GF-D8 (cell line): ENCODE data around the gene STMN1.

ENCODE experiments used
- DNase-seq: peaks from one replicate; lab custom pipeline; 2025; lab: John Stamatoyannopoulos, UW

Gene STMN1

DNA sequence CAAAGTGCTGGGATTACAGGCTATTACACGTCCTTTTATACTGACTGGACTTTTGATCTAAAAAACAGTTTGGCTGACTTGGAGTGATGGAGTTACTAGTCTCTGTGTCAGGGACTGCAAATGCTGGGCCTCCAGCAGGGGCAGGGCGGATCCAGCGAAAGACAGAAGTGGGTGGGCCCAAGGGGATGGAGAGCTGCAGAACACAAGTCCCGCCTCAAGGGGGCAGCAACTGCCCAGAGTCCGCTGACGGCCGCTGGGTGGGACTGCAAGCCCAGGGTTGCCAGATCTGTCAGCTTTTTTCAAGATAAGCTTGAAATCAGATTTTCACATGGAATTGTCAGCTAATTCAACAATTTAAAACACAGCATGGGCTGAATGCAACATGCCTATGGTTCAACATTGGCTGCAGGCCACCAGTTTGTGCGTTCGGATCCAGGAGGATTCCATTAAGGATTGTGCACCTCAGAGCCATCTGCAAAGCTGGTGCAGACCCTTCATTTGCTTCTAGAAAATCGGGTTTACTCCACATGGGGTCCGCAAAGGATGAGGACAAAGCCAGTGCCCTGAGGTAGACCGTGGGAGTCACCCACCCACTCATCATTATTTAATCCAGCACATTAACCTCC lies 10.7 kb downstream of the STMN1 start:
- peak; percentile 55 for DNase-seq

DNA sequence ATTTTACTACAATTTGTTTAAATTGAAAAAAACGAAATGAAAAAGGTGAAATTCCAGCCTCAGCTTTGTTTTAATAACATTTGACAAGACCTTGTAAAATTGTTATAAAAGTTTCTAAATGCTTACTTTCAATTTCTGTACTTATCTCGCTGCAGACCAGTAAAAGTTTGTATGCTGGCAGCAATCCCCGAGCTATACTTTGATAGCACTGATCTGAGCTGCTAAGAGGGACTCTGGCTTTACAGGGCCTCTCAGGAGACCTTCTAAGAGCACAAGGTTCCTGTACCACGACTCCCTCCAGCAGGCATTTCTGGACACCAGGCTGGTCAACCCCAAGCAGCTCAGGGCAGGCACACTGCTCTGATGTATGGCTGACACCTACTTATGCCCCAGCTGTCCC lies 13.1 kb downstream of the STMN1 start:
- DNase-seq: no peak

DNA sequence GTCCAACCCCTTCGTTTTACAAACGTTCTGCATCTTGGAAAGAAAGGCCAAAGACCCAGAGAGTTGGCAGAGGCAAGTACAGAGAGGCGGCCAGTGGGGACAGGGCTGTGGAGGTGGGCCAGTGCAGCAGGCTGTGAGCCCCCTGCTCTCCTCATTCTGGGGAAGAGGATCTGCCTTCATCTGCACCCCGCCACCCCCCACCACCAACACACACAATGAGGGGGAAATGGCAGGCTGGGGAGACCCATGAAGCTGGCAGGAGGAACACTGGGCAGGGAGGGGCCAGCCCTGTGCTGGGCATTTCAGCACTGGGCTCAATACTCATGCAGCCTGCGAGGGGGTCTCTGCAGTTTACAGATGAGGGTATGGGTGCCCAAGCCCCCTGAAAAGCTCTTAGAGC lies 14.6 kb downstream of the STMN1 start:
- no peak for DNase-seq

DNA sequence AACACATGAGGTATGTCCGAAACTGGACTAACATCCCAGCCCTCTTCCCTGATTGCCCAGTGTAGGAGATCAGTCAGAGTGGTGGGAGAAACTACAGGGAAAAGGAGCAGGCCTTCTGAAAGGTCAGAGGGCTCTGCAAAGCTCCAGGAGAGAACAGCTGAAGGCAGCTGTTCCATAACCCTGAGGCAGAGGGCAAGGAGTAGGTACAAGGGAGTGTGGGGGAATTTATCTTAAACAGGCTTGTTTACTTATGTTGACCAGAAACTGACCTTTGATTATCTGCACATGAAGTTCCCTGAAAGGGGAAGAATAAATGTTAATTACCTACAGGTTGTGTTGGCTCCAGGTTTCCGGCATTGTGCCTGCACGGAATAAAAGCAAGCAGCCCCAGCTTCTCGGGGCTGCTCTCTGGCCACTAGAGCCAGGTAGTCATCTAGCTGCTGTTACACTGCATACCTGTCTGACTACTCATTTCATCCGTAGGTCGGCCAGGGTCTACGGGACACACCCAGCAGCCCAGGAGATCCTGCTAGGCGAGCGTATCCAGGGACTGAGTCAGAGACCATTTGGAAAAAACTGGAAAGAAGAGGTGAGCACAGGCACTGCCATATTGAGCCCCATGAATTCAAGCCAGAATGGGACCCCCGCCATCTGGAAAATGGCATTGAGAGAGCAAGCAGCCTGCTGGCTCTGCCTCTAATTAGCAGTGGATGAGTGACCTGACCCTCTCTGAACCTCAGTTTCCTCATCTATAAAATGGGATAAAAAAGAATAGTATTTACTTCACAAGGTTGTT lies 15.8 kb downstream of the STMN1 start:
- no peak for DNase-seq

DNA sequence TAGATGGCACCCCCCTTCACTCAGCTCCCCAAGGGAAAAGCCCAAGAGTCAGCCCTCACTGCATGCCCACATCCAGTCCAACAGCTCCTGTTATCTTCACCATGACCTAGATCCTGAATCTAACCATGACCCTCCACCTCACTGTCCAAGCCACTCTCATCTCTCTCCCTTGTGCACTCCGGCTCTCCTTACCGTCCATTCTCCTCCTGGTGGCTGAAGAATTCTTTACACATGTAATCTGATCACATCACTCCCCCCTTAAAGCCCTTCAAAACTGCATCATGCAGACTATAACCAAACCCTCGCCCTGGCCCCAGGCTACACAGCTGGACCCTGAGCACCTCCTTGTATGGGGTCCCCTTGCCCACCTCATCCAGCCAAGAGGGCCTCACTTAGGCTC lies 16.7 kb downstream of the STMN1 start:
- no peak for DNase-seq

DNA sequence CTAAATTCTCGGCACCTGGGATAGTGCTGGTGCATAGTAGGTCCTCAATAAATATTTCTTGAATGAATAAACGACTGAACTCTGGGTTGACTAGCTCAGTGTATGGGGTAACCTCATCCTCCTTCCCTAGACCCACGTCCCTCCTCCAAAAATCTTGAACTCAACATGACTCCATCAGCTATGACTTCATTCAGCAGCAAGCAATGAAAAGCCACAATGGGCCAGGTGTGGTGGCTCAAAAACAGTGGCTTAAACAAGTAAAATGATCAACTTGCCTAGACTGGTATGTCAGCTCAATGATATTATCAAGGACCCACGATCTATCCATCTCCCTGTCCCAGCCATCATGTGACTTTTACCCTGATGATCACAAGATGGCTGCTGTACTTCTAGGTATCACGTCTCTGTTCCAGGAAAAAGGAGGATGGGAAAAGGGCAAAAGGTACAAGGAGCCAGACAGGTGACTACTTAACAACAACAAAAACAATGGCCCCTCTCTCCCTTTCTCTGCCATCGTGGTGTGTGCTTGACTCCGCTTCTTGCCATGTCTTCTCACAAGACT lies 17.7 kb downstream of the STMN1 start:
- no peak for DNase-seq

DNA sequence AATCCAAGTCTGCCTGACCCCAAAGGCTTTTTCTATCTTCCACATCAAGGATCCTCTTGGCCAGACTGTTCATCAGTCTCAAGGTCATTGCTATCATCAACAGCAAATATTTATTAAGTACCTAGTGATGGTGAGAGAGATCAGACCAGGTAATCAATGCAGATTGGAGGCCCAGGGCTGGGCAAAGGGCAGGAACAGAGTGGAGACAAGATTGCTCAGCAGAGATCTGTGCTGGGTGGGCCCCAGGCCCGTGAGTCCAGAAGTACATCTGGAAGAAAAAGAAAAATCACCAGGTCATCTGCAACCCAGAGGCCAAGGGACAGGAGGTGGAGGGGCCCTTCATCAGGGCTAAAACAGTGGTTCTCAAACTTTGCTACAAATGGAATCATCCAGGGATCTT lies 20.6 kb downstream of the STMN1 start:
- DNase-seq: no peak

DNA sequence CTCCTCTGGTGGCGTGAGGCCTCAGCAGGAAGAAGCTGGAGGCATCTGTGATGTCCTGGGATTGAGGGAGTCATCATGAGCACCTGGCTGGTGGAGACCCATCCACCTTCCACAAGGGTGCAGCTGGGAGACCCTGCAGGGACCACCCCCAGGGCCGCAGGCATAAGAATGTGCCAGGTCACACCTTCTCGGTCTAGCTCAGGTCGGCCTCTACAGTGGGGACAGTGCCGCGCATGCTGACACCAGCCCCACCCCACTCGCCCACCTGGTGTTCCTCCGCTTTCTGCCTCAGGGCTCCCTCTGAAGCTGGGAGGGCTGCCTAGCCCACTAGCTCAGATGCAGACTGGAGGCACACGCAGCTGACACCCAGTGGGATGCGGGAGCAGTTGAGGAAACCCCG lies 25.0 kb downstream of the STMN1 start:
- no peak for DNase-seq

DNA sequence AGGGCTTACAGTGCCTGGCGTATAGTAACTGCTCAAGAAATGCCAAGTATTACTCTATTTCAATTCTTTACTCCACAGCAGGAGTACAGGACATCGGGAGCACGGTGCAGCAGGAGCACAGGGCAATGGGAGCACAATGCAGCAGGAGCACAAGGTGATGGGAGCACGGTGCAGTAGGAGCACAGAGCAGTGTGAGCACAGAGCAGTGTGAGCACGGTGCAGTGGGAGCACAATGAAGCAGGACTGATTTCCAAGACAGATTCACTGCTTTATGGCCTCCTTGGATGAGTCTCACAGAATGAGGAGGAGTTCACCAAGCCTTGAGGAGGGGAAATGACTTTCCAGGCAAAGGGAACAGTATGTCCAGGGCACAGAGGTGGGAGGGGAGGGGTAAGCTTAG lies 25.7 kb downstream of the STMN1 start:
- no peak for DNase-seq

DNA sequence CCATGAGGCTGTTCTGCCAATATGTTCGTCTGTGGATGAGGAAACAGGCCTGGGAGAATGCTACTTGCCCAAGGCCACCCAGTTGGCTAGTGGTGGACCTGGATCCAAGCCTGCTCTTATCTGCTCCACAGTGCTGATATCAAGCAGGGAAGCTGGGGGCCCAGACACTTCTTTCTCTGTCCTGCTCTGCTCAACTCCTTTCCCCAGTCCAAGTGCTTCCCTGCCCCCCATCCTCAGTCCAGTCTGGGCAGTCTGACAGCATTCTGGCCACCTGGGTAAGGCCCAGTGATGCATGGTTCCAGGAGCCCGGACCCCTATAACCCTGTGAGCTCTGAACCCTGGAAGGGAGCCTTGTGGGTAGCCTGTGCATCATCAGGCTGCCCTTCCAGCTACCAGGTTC lies 26.5 kb downstream of the STMN1 start:
- no peak for DNase-seq

DNA sequence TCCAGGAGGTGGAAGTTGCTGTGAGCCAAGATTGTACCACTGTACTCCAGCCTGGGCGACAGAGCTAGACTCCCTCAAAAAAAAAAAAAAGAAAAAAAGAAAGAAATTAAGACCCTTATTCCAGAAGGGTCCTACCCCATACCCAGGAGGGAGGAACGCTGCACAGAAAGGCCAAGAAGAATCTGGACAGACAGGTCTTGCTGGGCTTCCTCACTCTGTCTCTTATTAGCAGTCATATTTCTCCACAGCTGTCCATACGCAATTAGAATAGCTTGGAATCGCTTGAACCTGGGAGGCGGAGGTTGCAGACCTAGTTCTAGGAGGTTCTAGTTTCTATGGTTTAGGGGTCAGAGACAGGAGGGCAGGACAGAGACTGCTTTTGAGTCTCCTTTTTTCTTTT lies 27.5 kb downstream of the STMN1 start:
- no peak for DNase-seq

DNA sequence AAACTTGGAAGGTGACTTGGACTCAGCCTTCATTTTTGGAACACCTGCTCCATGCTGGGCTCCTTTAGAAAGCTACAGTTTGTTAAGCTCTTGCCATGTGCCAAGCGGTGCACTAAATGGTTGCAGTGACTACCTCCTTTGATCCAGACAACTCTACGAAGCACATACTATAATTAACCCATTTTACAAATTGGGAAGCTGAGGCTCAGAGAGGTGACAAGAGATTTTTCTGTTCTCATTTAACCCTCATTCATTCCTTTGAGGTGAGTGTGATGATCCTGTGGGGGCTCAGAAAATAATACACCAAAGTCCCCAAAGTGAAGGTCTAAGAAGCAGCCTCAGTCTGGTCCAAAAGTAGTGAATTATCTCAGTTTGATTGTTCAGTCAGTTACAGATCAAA lies 29.1 kb downstream of the STMN1 start:
- no peak for DNase-seq

DNA sequence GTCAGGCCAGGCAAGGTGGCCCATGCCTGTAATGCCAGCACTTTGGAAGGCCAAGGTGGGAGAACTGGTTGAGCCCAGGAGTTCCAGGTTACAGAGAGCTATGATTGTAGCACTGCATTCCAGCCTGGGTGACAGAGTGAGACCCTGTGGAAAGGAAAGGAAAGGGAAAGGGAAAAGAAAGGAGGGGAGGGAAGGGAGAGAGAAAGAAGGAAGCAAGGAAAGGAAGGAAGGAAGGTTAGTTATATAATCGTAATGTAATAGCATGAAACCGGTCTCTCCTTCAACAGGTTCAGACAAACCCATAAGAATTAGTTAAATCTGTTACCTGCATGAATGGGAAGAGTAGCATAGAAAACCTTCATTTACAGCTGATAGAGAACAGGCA lies 29.5 kb downstream of the STMN1 start:
- no peak for DNase-seq

DNA sequence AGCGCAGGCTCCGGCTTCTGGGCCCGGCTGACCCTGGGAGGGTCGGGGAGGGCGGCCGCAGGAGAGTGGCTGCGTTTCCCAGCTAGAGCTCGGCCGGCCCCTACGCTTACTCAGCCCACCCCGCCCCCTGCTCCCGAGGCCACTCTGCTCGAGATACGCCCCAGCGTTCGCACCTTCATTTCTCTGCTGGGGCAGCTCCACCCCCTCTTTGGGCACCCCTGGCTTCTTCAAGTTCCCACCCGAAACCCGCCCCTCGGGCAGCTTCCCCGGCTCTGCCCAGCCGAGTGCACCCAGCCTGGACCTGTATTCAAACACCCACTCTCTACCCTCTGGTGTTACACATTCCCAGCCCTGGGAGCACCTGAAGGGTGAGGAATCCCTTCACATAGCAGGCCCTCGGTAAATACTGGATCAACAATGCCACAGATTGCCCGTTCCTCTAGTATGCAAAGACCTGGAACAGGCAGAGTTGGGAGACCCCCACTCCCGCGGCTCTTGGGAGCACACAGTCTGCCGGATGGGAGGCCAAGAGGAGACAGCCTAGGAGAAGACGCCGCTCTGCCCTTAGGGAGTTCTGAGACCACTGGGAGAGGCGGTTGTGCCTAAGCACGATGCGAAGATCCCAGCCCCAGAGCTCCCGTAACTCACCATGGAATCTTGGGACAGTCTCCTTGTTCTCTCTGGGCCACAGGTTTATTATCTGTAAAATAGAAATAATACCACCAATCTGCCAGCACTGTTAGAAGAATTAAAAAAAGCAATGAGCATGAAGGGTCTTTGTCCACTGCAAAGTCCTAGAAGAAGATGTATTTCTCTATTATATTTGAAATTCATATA lies 30.1 kb downstream of the STMN1 start:
- no peak for DNase-seq

DNA sequence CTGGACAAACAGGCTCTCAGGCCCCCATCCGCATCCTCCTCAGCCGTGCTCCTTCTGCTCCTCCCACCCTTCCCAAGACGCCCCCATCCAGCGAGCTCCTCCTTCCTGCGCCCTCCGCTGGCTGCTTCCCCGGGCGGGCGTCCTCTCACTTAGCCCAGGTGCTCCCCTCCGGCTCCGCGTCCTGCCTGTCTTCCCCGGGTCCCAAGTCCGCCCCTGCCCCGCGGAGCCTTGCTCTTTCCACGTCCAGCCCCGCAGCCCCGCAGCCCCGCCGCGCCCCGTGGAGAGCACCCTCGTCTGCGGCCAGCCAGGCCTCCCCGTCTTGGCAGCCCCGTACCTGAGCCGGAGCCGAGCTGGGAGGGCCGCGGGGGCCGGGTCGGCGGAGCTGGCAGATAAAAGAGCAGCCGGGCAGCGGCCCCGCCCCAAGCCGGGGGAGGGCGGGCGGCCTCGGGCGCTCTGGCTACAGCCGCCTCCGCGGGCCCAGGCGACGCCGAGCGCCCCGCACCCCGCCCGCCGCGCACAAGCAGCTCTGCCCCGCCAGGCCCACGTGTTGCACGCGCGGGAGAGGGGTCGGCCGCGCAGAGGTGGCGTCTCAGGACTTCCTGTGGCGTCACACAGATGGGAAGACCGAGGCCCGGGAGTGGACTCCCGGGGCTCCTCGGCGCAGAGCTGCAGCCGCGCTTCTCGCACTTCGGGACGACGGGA lies 30.9 kb downstream of the STMN1 start, which contains the start of gene PAQR7:
TSS of gene PAQR7 (minus strand) at position 555 of the 702 bp plus-strand sequence. CDS start 11,869 bp downstream, outside the sequence.
- no peak for DNase-seq

DNA sequence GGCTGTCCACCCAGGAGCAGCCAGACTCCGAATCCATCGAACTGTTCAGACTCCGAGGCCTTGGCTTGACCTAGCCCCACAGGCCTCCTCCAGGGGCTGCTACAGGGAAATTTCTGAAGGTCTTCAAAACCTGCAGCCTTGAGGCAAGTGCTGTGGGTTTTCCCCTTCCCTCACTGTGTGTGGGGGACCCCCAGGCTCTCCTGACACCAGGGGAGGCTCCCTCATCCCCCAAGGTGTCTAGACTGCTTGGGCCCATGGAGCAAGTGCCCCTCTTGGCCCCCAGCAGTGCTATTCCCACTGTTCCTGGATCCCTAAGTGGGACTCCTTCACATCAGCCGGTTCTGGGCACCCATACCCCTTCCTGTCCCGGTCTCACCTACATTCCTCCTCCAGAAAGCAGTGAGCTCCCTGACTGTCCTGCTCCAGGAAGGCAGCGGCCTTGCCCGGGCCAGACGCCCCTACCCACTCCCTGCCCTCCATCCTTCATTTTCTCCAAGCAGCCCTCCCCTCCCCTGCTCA lies 31.5 kb downstream of the STMN1 start:
- no peak for DNase-seq

DNA sequence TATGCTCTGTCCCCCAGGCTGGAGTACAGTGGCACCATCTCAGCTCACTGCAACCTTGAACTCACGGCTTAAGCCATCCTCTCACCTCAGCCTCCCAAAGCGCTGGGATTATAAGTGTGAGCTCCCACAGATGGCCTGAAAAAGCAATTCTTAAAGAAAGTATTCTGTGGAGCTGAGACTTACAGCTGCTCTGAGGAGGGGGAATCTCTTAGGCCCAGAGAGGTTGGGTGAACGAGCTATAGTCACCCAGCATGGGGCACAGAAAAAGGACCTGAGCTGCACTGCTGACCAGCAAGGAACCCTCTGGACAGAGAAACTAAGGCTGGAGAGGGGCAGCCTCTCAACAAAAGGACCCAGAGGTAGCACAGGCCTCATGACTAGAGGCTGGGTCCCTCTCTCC lies 32.0 kb downstream of the STMN1 start:
- no peak for DNase-seq

DNA sequence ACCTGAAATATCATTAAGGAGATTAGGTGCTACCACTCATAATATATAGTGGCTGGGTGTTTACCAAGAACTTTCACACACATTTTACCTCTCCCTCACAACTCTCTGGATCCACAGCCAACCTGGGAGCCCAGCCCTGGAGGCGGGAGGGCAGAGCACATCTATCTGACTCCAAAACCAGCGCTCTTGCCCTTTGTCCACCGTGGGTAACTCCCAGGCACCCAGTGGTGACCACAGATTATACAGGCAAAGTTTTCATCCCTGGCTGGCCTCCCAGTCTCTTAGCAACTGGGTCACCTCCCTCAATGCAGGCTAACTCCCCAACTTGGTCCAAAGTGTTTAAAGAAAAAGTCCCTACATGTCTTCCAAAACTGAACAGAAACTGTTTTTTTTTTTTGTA lies 33.1 kb downstream of the STMN1 start:
- no peak for DNase-seq

DNA sequence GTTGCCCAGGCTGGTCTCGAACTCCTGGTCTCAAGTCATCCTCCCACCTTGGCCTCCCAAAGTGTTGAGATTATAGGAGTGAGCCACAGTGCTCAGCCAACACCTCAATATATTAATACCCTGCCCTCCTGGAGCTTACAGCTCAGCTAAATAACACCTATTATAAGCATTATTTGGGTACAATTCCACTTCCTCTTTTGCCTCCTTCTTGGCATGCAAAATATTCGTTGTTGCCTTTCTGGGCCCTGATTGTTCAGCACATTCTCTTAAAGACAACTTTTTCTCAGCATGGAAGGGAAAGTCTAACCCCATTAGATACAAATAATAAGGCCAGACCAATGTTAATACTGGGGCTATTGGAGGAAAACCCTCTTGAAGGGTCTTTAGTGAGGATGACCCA lies 33.5 kb downstream of the STMN1 start:
- no peak for DNase-seq

DNA sequence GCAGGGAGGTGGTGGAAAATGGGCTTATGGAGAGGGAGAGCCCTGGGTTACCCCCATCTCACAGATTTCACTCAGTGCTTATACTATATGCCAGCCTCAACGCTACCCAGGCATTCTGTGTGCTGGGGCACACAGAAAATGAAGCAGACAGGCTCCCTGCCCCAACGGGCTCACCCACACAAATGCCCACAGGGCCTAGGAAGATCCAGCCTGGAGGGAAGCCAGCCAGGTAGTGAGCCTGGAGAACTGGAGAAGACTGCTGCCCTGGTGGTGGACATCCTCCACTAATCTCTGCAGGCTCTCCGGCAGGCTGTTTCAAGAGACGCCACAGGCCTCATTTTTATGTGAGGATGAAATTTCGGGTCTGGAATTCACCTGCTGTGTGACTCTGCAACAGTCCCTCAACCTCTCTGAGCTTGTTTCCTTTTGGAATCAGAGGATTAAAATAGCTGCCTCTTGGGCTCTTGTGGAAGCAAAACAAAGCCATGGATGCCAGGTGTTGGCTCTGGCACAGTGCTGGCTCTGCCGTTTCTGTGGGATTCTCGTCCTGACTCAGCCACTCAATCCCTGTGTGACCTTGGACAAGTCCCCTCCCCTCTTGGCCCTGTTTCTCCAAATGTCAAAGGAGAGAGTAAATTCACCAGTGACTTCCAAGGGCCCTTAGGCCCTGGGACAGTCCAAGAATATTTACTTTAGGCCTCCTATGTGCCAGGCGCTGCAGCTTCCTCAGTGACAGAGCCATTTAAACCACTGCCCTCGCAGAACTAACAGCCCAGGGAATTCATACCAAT lies 34.3 kb downstream of the STMN1 start:
- DNase-seq: no peak
